Stimulated activated CD4-positive, alpha-beta T cell treated with anti-CD3 and anti-CD28 coated beads, Interleukin-2, amount 100 ng/mL, for 48 hours (primary cell): ENCODE data around the gene PNPLA5.
"Not testable (repeated sequence)": the region's sequence is repeated elsewhere in the genome, so short reads cannot be mapped to it uniquely, and the experiment has no call there.

Experiments used
- DNase-seq, 2 donors: peaks; one replicate each; pipeline ENCODE4 v3.0.0-alpha.2; 2020

Gene PNPLA5

DNA sequence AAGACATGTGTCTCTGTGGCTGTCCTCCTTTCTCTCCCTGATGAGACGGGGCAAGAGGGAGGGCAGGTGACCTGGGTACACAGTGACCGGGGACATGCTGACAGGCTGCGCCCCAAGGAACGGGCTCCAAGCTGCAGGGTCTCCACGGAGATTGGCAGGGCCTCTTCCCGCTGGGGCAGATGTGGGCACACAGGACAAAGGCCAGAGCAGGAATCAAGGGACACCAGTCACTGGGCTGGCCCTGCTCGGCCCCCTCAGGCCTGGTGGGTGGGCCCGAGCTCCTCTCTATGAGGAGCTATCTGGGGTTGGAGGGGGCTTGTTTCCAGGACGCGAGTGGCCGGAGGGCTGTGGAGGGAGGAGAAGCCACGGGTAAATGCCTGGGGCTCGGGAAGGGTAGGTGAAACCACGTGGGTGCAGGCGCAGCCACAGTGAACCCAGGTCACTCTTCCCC lies 11.2 kb downstream of the PNPLA5 start:
- DNase-seq: no peak

DNA sequence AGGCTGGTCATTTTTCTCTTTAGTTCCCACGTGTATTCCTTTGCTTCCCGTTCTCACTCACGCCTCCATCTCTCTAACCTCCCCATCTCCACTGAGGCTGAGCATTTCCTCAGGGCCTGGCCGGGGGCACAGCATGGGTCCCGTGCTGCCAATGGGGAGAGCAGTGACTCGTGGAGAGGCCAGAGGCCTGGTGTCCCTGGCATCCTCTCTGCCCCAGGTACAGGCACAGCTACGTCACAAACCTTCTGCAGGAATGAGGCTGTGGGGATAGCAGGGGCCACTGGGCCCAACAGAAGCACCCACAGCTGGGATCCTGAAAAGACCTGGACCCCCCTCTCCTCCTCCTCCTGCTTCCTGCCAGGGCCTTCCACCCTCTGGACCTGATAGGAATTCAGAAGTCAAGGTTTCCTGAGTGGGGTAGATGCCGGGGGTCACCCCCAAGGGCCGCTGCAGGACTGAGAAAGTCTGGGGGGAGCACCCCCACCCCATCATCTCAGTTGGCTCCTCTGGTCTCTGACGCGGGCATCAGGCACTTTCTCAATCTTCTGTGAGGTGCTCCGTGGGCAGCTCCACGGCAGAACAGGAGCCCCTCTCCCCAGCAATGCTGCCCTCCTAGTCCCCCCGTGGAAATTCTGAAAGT lies 11.8 kb downstream of the PNPLA5 start:
- DNase-seq: no peak

DNA sequence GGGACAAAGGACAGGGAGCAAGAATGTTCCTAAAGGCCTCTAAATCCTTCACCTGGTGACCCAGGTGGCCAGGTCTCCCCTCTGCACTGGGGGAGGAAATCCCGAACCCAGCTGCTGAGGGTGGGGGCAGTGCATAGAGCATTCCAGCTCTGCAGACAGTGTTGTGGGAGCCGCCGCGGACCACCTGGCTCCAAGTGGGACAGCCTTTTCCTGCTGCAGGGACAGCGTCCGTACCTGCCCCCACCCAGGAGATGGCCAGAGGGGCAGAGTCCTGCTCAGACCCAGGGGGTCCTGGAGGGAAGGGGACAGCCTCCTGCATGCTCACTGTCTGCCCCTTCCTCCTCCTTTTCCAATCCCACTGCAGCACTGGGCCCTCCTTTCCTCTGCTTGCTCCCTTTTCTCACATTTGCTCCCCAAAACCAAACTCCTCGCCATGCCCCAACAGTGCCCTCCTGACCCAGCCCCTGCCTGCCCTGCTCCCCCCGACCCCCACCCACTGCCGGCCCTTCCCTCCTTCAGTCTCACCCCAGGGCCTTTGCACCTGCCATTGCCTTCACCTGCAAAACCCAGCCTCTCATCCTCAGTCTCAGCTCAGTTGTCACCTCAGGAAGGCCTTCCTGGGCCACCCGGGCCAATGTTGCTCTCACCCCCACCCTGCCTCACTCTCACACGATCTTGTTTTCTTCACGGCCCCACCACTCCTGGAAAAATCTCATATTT lies 12.8 kb downstream of the PNPLA5 start:
- DNase-seq: no peak

DNA sequence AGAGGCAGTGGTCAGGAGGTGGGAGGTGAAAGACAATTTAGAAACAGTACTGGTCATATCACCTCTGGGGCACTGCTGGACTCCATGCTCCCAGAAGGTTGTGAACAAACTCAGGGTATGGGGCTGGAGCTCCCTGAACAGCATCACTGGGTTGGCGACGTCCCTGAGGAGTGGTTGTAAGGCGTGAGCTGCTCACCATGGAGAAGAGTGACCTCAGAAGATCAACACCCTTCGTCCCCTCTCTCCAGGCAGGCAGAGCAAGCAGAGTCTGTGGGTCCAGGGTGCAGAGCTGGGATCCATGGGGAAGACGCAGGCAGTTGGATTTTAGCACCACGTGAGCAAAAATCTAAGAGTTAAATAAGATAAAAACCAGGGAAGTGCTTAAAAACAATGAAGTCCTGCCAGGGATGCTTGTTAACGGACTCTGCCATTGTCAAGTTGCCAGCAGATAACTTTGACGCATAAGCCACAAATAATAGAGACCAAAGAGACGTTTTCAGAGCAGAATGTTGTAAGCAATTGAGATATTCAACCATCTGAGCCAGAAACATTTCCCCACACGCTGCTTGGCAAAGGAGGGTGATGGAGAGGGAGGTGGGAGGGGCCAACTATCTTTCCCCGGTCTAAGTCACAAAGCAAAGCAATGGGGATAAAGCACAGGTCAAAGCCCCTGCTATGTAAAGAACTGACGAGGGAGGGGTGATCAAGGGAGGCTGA lies 13.6 kb downstream of the PNPLA5 start:
- DNase-seq: no peak

DNA sequence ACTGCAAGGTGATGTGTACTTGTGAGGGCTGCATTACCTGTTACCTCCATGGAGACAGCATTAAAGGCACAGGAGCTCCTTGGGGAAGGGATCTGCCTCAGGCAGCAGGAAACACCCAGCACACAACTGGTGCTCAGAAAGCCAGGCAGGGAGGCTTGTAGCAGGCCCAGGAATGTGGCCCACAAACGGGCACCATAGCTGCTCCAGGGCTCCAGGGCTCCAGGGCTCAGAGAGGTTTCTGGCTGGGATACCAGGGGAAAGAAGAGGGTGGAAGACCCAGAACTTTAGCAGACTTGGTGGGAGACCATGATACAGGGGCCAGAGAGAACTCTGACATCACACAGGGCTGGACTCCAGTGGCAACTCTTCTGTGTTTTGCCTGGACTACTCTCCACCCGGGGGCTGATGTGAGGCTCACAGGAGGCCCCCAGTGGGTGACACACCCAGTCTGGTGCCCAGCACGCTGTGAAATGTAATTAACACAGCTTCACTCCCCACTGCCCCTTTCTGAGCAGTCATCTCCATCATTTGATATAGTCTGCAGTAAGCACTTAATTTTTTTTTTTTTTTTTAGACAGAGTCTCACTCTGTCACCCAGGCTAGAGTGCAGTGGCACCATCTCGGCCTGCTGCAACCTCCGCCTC lies 14.8 kb downstream of the PNPLA5 start:
- DNase-seq: no peak

DNA sequence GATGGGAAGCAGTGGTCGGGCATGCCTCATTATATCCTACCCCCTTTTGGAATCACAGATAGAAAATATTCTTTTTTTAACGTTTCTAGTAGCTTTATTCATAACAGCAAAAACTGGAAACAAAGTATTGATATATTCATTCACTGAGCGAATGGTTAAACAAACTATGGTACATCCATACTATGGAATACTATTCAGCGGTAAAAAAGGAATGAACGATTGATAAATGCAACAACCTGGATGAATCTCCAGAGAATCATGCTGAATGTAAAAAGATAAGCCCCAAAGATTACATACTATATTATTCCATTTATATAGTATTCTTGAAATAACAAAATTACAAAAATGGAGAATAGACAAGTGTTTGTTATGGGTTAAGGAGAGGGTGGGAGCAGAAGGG lies 22.0 kb downstream of the PNPLA5 start:
- no peak for DNase-seq

DNA sequence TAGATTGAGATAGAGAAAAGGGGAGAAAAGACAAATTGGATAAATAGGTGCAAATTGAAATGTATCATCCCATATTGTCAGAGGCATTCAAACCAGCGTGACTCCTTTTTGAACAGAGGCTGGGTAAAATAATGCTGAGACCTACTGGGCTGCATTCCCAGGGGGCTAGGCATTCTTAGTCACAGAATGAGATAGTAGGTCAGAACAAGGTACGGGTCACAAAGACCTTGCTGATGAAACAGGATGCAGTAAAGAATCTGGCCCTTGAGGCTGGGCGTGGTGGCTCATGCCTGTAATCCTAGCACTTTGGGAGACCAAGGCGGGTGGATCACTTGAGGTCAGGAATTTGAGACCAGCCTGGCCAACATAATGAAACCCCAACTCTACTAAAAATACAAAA lies 22.8 kb downstream of the PNPLA5 start:
- DNase-seq: not testable (repeated sequence)

DNA sequence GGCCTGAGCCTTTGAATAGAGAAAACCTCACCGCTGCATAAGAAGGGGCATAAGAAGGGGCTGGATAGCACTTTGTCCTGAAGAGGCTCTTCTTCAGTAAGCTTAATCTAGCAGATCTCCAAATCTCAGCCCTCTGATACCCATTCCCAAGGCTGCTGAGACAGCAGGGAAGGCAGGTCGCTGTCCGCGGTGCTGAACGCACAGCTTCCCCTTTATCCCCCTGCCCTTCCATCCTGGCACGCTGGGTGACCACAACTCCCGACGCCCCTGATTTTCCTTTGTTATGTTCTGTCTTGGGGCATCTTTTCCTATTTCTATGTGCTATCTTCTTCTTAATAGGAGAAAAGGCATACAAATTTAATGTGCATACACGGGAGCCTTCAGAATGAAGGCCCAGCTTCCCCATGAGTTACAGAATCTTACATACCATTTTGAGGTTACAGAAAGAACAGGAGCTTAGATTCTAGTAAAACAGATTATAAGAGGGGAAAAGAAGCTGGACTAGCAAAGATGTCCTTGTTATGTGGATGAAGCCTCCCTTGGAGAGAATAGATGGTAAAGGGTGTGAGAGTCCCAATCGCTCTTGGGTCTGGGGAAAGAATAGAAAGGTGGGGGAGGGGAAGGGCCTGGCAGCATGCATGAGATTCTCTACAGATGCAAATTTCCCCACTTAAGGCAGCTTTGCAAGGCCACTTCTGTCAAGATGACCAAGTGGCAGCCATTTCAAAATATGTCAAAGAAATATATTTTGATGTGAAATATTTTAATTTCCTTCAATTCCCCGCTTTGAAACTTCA lies 23.8 kb downstream of the PNPLA5 start:
- DNase-seq: no peak

DNA sequence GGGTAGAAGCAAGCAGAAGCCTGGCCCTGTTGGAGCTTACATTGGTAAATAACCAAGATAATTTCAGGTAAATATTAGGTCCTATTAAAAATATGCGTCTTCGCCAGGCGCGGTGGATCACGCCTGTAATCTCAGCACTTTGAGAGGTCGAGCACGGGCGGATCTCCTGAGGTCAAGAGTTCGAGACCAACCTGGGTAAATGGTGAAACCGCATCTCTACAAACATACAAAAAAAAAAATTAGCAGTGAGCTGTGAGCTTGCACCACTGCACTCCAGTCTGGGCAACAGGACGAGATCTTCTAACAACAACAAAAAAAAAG lies 29.0 kb downstream of the PNPLA5 start:
- no peak for DNase-seq

DNA sequence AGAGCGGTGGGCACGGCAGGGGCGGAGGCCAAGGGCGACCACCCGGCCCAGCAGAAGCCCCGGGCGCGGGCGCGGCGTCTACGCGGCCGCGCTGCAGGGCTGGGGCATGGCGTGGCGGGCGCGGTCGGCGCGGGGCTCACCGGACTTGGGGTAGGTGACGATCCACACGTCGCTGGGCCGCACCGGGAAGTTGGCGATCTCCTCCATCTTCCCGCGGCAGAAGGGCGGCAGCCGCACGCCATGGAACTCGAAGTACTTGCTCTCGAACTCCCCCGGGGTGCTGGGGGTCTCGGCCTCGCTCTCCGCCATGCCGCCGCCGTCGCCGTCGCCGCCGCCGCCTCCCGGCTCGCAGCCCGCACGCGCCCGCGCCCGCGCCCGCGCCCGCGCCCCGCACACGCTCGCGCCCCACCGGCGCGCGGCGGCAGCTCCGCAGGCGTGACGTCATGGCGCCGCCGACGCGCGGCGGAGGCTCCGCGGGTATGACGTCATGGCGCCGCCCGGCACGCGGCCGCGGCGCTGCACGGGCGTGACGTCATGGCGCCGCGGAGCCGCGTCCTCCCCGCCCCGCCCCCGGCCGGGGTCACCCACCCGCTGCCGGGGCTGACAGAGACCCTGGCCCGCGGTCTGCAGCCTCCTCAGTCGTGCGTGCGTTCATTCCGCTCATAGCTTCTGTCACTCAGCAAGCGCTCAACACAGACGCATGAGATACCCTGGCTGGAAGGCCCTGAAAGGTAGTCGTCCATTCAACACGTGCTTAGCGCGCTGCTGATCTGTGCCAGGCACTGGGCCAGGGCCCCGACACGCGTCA lies 29.5 kb downstream of the PNPLA5 start, which contains the start of gene SULT4A1:
Gene SULT4A1, minus strand, starts transcription at position 440 of the 808 bp plus-strand sequence. Its CDS starts 131 bp downstream, at position 309.
- DNase-seq: no peak

DNA sequence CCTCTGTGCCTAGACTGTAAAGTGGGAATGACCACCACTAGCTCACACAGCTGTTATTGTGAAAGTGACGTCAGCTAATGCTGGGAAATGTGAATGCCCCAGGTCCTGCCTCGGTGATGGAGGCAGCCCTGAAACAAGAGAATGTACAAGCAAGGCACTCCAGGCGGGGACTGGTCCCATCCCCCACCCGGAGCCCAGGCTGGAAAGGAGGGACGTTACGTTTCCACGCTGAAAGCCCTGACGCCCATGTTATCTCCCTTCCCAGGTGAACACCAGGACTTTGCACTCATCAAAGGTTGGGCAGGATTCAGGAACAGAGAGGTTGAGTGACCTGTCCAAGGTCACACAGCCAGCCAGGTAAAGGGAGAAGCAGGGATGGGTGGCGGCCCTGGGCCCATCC lies 30.3 kb downstream of the PNPLA5 start:
- DNase-seq: no peak

DNA sequence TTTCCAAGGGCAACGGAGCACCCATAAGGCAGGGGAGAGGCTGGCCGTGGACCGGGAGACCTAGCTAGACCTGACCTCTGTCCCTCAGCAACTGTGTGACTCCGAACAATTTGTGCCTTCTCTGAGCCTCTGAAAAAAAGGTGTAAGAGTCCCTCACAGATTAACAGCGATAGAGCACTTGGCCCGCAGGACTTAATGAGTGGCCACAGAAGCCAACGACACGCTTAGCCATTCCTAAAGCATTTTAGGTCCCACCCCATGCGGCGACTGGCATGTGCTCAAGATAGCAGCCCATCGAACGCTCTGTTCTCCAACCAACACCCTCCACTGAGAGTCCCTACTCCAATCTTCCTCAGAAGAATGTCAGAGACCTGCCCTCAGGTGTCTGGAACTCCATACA lies 31.0 kb downstream of the PNPLA5 start:
- no peak for DNase-seq

DNA sequence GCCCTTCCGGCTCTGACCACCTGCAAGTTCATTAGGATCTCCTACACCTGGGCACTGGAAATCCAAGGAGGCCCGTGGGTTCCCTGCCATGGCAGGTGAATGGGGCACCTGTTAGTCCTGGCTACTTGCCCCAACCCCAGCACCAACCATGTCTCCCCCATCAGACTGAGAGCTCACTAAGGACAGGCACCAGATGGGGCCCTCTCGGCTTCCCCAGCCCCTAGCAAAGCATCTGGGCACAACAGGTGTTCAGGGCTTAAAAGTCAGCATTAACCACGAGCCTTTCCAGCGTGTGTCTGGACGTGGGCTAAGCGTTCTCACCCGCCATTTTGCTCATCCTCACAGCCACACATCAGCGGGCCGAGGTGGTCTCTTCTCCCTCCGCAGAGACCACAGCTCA lies 31.7 kb downstream of the PNPLA5 start:
- DNase-seq: no peak

DNA sequence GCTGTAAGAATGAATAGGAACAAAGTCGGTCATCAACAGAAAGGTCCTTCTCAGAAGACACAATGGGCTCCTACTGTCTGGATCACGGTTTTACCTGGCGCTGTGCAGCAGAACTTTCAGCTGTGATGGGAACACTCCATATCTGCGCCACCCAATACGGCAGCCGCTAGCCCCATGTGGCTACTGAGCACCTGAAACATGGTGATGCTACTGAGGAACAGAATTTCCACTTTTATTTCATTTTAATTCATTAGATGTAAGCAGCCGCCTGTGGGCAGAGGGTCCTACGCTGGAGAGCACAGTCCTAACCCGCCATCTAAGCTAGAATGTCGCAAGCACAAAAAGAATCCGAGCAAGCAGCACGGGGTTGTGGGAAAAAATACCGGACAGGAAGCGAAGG lies 32.2 kb downstream of the PNPLA5 start:
- DNase-seq: no peak

DNA sequence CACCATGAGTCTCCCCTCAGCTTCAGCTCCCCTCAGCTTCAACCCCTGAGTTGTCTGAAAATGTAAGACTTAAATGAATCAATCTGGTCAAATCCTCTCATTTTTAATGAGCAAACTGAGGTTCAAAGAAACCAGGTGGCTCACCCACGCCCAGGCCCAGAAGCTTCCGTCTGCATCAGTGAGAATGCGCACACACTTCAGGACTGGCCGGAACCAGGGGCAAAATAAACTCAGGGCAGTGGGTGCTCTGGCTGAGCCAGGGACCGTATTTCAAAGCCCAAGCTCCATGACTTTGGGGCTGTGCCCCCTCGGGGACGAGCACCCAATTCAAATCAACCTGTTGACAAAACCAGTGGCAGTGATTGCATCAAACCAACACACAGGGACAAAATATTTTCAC lies 32.6 kb downstream of the PNPLA5 start:
- DNase-seq: no peak

DNA sequence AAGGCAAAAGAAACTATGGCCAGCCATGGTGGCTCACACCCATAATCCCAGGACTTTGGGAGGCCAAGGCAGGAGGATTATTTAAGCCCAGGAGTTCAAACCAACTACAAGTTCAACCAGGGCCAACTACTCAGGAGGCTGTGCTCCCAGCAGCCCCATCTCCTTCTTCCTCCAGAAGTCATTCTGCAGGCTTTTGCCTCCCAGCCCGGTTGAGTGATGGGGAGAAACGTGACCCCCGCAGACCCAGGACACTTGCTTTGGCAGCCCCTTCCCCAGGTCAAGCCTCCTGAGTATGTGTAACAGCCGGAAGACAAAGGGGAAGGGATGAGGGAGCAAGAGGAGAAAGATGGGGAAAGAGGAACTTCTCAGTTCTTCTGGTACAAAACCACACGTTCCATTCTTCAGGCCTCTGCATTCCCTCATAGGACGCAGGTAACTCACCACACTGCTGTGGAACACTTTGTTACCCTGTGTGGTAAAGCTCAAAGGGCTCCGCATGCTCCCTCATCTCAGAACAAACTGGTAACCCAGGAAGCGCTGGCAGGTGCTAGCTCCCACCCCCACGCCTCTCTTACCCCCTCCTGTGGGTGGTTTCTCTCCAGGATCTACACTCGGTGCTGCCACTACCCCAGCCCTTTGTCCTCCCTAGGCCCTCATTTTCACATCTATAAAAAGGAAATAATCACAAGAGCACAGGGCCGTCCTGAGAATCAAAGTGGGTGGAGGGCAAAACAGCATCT lies 33.5 kb downstream of the PNPLA5 start:
- DNase-seq: no peak

DNA sequence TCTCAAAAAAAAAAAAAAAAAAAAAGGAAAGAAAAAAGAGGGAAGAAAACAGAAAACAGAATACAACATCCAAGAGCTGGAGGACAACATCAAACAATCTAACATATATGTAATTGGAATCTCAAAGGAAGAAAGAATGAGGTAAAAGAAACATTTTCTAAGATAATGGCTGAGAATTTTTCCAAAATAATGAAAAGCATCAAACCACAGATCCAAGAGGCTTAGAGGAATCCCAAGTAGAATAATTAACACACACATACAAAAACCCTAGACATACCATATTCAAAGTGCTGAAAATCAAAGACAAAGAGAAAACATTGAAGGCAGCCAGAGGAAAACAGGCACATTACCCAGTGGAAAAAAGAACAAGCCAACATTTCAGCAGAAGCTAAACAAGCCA lies 34.4 kb downstream of the PNPLA5 start:
- no peak for DNase-seq

DNA sequence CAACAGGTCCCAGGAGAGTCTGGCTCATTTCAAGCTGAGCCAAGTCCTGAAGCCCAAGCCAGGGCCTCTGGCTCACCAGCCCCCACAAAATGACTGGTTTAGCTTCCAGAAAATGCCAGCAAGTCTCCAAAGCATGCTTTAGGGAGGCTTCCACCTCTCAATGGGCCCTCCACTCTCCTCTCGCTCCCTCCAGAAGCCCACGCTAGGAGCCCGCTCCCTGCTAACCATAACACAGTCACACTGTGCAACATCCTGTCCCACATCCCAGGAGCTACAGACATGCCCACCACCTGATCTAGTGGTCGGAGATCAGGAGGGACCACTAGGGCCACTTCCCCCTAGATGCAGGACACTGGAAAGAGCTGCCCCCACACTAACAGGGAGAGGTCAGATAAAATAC lies 36.4 kb downstream of the PNPLA5 start:
- no peak for DNase-seq

DNA sequence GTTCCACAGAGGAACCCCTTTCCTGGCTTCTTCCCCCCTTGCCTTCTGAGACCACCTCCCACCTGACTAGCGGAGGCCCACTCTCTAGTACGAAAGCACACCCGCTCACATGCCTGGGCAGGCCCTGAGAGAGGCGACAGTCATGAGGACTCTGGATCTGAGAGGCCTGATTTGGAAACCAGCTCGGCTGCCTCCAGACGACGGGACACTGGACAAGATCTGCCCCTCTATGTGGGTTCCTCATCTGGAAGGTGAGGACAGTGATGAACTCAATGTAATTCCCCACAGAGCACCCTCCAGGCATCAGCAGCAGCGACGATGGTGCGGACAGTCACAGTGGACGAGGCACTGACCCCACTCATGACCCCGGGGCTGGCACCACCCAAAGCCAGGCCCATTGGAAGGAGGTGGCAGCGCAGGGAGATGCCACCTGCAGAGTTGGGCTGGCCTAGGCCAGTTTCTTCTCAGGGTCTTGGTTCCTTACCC lies 37.0 kb downstream of the PNPLA5 start:
- DNase-seq: no peak

DNA sequence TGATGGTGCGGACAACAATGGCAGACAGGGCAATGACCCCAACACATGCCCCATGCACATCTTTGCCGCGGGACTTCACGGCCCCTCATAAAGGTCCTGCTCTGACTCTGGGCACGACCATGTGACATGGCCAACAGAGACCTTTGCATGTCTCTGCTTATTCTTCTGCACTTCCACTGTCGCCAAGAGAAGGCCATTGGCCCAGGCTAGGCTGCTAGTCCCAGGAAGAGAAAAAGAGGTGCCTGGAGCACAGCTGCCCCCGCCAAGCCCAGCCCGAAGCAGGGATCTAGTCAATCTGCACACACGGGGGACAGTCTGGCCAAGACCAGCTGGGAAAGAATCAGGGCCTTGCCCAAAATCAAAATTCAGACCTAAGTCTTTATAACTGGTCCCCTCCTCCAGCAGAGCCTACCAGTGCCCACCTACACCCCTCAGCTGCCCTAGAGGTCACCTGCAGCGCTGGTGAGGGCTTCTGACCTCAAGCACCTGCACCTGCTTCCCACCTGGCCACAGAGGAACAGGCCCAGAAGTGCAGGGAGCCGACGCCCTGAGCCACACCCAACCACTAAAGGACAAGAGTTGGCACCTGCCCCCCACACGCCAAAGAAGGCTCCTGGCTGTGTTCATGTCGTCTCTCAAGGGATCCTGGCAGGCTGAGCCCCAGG lies 37.6 kb downstream of the PNPLA5 start:
- no peak for DNase-seq
